HG03432 (cell line): ENCODE results near the gene EIPR1.
A peak's percentile ranks its signal among the peaks of the same experiment; 100 is the strongest.

Source experiments
- ATAC-seq: cut with Tn5 transposase; IDR thresholded peaks from one replicate; pipeline ENCODE4 v1.9.1; 2021; ENCODE audit warnings: mild to moderate bottlenecking, moderate library complexity; ENCODE audit not compliant: unreplicated experiment

The EIPR1 gene

GRCh38 chr2:3168230-3168891, 209.3 kb downstream of the EIPR1 start:
- ATAC-seq, result no peak

- no peak for ATAC-seq
These were observed 214.2 kb downstream of the EIPR1 start for GRCh38 chr2:3163401-3163800.

GRCh38 chr2:3162442-3163077, 215.1 kb downstream of the EIPR1 start:
- no peak for ATAC-seq

GRCh38 chr2:3160751-3161330, 216.8 kb downstream of the EIPR1 start:
- ATAC-seq, result no peak

DNA sequence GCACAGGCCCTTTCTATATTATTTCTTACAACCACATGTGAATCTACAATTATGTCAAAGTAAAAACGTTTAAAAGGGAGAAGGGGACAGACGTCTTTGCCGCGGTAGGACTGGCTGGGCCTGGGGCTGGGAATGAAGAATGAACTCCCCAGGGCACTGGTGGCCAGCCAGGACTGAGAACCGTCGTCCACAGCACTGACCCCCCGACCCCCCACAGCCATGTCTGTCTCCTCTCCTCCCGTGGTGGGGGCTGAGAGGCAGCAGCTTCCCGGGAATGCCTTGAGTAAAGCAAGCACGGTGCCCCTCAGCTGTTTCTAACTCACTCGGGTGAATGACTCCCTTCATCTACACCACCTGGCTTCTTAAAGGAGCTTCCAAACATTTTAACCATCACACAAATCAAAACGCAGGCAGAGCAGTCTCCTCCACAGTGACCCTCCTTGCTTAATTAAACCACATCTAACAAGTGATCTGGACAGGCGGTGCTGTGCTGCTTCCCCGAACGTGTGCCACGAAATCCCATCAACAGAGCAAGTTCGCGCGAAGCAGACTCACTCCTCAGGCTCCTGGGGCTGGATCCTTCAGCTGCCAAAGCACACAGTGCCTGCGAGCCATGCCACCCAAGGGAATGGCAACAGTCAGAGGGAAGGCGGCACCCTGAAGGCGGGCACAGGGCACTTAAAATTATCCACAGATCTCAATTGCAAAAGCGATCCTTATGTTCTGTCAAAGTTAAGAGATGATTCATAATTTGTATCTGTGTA, 217.7 kb downstream of the EIPR1 start:
- ATAC-seq, result no peak

GRCh38 chr2:3154700-3155099, 222.9 kb downstream of the EIPR1 start:
- ATAC-seq, result no peak

DNA sequence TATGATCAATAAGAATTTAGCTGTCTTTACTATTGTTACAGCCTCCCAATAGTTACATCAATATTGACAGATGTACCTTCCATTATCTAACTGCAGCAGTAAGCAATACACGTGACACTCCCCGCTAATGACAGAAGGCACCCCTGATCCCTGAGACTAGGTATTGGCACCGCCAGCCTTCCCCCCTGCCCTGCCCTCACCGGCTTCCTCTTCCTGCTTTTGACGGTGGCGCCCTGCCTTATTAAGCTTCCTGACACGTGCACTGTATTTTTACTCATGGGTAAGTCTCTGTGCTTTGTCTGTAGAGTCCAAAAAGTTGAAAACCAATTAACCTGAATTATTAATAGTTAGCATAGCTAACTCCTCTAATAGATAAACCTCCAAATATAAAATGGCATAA, 223.5 kb downstream of the EIPR1 start:
- ATAC-seq, result no peak

DNA sequence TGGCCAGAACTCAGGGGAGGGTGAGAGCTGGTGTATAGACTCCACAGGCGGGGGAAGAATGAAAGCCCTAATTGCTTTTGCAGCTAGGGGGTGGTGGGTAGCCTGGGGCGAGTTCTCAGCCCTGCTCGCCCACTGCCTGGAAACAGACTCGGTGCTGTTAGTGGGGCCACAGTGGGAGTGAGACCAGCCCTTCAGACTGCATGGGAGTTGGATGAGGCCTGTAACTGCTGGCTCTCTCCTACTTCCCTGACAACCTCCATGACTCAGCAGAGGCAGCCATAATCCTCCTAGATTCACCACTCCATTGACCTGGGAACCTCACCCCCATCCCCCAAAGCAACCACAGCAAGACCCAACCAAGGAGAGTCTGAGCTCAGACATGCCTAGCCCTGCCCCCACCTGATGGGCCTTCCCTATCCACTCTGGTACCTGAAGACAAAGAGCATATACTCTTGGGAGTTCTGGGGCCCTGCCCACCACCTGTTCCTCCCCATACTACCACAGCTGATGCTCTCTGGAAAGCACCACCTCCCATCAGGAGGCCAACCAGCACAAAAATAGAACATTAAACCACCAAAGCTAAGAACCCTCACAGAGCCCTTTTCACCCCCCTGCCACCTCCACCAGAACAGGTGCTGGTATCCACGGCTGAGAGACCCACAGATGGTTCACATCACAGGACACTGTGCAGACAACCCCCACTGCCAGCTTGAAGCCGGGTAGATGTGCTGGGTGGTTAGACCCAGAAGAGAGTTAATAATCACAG, 226.3 kb downstream of the EIPR1 start:
- peak; percentile 57 for ATAC-seq

DNA sequence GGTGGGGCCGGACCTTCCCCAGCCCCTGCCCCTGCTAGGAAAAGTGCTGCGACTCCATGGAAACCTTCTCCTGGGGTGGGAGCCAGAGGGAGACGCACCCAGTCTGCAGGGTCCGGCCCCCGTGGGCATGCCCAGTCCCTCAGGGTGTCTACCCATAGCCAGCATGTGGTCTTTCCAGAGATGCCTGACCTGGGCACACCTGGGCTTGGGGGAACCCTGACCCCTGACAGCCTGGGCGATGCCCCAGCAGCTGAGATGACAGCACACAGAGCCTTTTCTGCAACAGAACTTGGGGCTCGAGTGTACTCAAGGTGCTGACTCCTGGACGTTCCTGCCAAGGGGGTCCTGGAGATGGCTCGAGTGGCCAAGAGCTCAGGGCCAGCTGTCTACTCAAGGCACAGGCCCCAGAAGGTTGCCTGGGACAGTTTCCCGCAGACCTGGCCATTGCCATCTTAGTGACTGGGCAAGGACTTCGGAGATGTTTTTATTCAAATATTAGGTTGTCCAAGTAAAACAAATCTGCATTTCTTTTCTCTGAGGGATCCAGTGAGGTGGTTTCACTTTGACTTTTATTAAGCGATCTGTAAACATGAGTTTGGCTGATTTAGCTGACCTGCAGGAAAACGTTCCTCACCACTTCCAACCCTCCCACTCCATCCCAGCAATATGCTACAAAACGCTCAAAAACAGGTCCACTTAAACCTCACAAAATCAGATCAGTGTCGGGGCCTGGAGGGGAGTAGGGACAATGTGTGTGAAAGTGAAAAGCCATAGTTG, 228.0 kb downstream of the EIPR1 start:
- no peak for ATAC-seq

GRCh38 chr2:3148716-3149115, 228.9 kb downstream of the EIPR1 start:
- no peak for ATAC-seq

- no peak for ATAC-seq
These were observed 229.7 kb downstream of the EIPR1 start for GRCh38 chr2:3147651-3148530.

GRCh38 chr2:3146772-3147650, 230.6 kb downstream of the EIPR1 start:
- no peak for ATAC-seq

GRCh38 chr2:3146175-3146574, 231.4 kb downstream of the EIPR1 start:
- no peak for ATAC-seq

GRCh38 chr2:3145471-3146021, 232.1 kb downstream of the EIPR1 start:
- ATAC-seq, result no peak

GRCh38 chr2:3144856-3145255, 232.8 kb downstream of the EIPR1 start:
- no peak for ATAC-seq

GRCh38 chr2:3143602-3144001, 234.0 kb downstream of the EIPR1 start:
- no peak for ATAC-seq

DNA sequence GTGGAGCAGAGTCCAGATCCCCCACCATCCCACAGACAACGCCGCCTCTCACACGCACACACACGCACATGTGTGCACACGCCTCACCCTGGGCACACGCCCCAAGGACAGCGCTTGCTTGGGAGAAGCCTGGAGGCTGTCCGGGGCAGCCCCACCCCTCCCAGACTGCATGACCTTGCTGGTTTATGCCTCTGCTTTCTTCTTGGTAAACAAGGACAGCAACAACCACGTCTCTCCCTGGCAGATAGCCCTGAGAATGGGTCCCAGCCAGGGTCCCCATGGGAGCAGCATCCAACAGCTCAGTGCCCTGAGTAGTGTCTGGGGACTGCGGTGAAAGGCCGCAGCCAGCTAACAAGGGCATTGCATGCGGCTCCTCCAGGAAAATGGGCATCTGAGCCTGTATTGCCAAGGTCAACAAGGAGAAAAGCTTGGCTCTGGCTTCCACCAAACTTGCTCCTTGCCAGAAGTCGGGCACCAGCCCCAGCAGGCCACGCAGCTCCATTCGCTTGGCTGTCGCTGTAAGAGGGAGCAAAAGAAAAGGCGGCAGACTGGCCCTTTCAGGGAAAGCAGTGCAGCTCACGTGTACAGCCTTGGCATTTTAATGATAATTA, 234.6 kb downstream of the EIPR1 start:
- ATAC-seq, result no peak

GRCh38 chr2:3142210-3142609, 235.4 kb downstream of the EIPR1 start:
- peak; percentile 57 for ATAC-seq
